ENCODE data around the gene KDM8. TPM values are rescaled to one million over a fixed set of nuclear protein-coding genes. Genes with fewer than 3 reads are reported as not detected.

Gene KDM8
- total and polyA plus RNA-seq, 9 of the 15 experiments (the other 6 are each of a cell fraction or from before 2014, with no cell fraction given), result 0.61 to 9.1 (median 5.4) TPM

GRCh38 chr16:27268376-27269299 is 65.3 kb downstream of the KDM8 start, which contains the start of gene NSMCE1 (continued):
- TF ChIP-seq MGA (IDR thresholded peaks at IDR 0.05) (peak; percentile 75), DEAF1 (CRISPR knock-in tag; IDR thresholded peaks at IDR 0.05) (no peak), BRD4 (IDR thresholded peaks at IDR 0.05) (peak; percentile 89; the same call in 1 of the 2 replicates), BHLHE40 (IDR thresholded peaks at IDR 0.05; ENCODE audit: low read length) (no peak), CC2D1A (IDR thresholded peaks at IDR 0.05) (0 out of 2 replicates have a peak, but pooled peaks have one; percentile 14), CEBPZ (IDR thresholded peaks at IDR 0.05; ENCODE audit: borderline replicate concordance, low read depth, low read length) (no peak), GABPB1 (CRISPR knock-in tag; IDR thresholded peaks at IDR 0.05) (peak; percentile 98), EHMT2 (IDR thresholded peaks at IDR 0.05) (no peak)

Data from K562 (cell line).